ENCODE results near the gene PER3. TPM values are rescaled to one million over a fixed set of nuclear protein-coding genes. Genes with fewer than 3 reads are reported as not detected.

Gene PER3
- total and polyA plus RNA-seq, 2 of the 8 experiments (the other 6 are each of a cell fraction or from before 2014, with no cell fraction given) = 8.3 to 9.3 TPM

DNA sequence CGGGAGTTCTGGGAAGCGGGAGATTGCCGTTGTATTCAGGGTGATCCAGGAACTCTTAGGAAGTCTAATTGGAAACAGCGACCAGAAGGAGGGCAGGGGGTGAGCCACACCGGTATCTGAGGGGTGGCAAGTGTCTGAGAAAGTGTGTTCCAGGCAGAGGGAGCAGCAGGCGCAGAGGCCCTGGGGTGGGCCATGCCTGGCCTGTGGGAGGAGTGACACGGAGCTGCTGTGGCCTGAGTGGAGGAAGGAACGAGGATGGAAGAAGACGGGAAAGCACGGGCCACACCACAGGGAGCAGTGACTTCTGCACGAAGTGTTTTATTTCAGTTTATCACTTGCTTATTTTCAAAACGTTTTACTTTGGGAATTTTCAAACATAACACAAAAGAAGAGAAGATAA lies 11.3 kb downstream of the PER3 start (continued):
- TF ChIP-seq ATF2 (IDR thresholded peaks at IDR 0.05; ENCODE audit: low read length) = no peak

Data from H1 (cell line).